Breast epithelium (tissue), 3 donors: ENCODE data around the gene DPEP1.

Experiments used
- POLR2AphosphoS5 ChIP-seq, 3 donors: sonication (generic); formaldehyde crosslinking; IDR thresholded peaks; one replicate each; pipeline ENCODE4 v1.6.1; 2017; ENCODE audit warnings: antibody characterized with exemption in 3 of 3
- TF ChIP-seq, protein P1 (sequence below), 3 donors: fragments of 450-650 bp; IDR thresholded peaks; one replicate each; pipeline ENCODE4 v1.5.1; 2016 to 2017; ENCODE audit warnings: antibody characterized with exemption in 3 of 3, mild to moderate bottlenecking in 3 of 3, moderate library complexity in 3 of 3

DNA sequence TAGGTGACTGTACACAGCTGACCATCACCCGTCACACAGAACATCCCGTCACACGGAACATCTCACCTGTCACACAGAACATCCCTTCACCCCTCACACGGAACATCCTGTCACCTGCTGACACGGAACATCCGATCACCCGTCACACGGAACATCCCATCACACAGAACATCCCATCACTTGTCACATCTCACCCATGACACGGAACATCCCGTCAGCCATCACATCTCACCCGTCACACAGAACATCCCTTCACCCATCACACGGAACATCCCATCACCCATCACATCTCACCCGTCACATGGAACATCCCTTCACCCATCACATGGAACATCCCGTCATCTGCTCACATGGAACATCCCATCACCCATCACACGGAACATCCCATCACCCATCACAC, 34.1 kb upstream of the DPEP1 start:
- TF ChIP-seq, protein P1, sequence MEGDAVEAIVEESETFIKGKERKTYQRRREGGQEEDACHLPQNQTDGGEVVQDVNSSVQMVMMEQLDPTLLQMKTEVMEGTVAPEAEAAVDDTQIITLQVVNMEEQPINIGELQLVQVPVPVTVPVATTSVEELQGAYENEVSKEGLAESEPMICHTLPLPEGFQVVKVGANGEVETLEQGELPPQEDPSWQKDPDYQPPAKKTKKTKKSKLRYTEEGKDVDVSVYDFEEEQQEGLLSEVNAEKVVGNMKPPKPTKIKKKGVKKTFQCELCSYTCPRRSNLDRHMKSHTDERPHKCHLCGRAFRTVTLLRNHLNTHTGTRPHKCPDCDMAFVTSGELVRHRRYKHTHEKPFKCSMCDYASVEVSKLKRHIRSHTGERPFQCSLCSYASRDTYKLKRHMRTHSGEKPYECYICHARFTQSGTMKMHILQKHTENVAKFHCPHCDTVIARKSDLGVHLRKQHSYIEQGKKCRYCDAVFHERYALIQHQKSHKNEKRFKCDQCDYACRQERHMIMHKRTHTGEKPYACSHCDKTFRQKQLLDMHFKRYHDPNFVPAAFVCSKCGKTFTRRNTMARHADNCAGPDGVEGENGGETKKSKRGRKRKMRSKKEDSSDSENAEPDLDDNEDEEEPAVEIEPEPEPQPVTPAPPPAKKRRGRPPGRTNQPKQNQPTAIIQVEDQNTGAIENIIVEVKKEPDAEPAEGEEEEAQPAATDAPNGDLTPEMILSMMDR (IDR thresholded peaks at IDR 0.05): no peak
- TF ChIP-seq POLR2AphosphoS5 (IDR thresholded peaks at IDR 0.05): no peak
